ENCODE results near the gene SLC7A4.
"Not testable (repeated sequence)": the region's sequence is repeated elsewhere in the genome, so short reads cannot be mapped to it uniquely, and the experiment has no call there.

SLC7A4 gene

GRCh38 chr22:21073482-21073881, 41.1 kb upstream of the SLC7A4 start:
- H3K79me2 ChIP-seq: no peaks in the 10 kb centered on the region
- no peak overlapping the region for H3K4me3 ChIP-seq (ENCODE audit: low read depth, low read length)
- H3K9me3 ChIP-seq (ENCODE audit: control insufficient read depth, low read length): no peaks in the 10 kb centered on the region
- TF ChIP-seq CTCF (IDR thresholded peaks at IDR 0.05): no peak
- H3K27me3 ChIP-seq (ENCODE audit: control insufficient read depth, insufficient read depth, low read length): no peaks in the 10 kb centered on the region
- H3K27ac ChIP-seq: no peak overlapping the region
- H3K4me1 ChIP-seq: no peaks in the 10 kb centered on the region
- H3K36me3 ChIP-seq (ENCODE audit: control insufficient read depth, insufficient read depth, low read length): no peaks in the 10 kb centered on the region
- H3K4me2 ChIP-seq (ENCODE audit: low read length): no peak overlapping the region
- no peak overlapping the region for H3K9ac ChIP-seq
- H2AFZ ChIP-seq: no peak overlapping the region

GRCh38 chr22:21073023-21073422, 40.7 kb upstream of the SLC7A4 start:
- no peaks in the 10 kb centered on the region for H3K9me3 ChIP-seq (ENCODE audit: control insufficient read depth, low read length)
- no peaks in the 10 kb centered on the region for H3K36me3 ChIP-seq (ENCODE audit: control insufficient read depth, insufficient read depth, low read length)
- no peak overlapping the region for H2AFZ ChIP-seq
- no peaks in the 10 kb centered on the region for H3K4me1 ChIP-seq
- no peaks in the 10 kb centered on the region for H3K27me3 ChIP-seq (ENCODE audit: control insufficient read depth, insufficient read depth, low read length)
- no peak overlapping the region for H3K4me3 ChIP-seq (ENCODE audit: low read depth, low read length)
- no peak overlapping the region for H3K27ac ChIP-seq
- no peak overlapping the region for H3K9ac ChIP-seq
- no peak overlapping the region for H3K4me2 ChIP-seq (ENCODE audit: low read length)
- no peak for TF ChIP-seq CTCF (IDR thresholded peaks at IDR 0.05)
- H3K79me2 ChIP-seq: no peaks in the 10 kb centered on the region

- H3K4me1 ChIP-seq; H3K9me3 ChIP-seq (ENCODE audit: control insufficient read depth, low read length); H3K9ac ChIP-seq; H3K27me3 ChIP-seq (ENCODE audit: control insufficient read depth, insufficient read depth, low read length); H3K4me2 ChIP-seq (ENCODE audit: low read length); H3K4me3 ChIP-seq (ENCODE audit: low read depth, low read length); H3K36me3 ChIP-seq (ENCODE audit: control insufficient read depth, insufficient read depth, low read length); H2AFZ ChIP-seq; H3K27ac ChIP-seq; H3K79me2 ChIP-seq: not testable (repeated sequence)
Observed at GRCh38 chr22:21071796-21072195, 39.4 kb upstream of the SLC7A4 start.

- no peak overlapping the region for H3K4me2 ChIP-seq (ENCODE audit: low read length)
- no peak overlapping the region for H2AFZ ChIP-seq
- no peak overlapping the region for H3K4me3 ChIP-seq (ENCODE audit: low read depth, low read length)
- no peaks in the 10 kb centered on the region for H3K79me2 ChIP-seq
- TF ChIP-seq CTCF (IDR thresholded peaks at IDR 0.05): no peak
- no peaks in the 10 kb centered on the region for H3K9me3 ChIP-seq (ENCODE audit: control insufficient read depth, low read length)
- no peaks in the 10 kb centered on the region for H3K36me3 ChIP-seq (ENCODE audit: control insufficient read depth, insufficient read depth, low read length)
- H3K27ac ChIP-seq: no peak overlapping the region
- H3K4me1 ChIP-seq: no peaks in the 10 kb centered on the region
- H3K27me3 ChIP-seq (ENCODE audit: control insufficient read depth, insufficient read depth, low read length): no peaks in the 10 kb centered on the region
- H3K9ac ChIP-seq: no peak overlapping the region
Observed at GRCh38 chr22:21070690-21071615, 38.6 kb upstream of the SLC7A4 start.

- H3K27me3 ChIP-seq (ENCODE audit: control insufficient read depth, insufficient read depth, low read length): no peaks in the 10 kb centered on the region
- no peak overlapping the region for H3K27ac ChIP-seq
- H2AFZ ChIP-seq: no peak overlapping the region
- no peak for TF ChIP-seq CTCF (IDR thresholded peaks at IDR 0.05)
- H3K9ac ChIP-seq: no peak overlapping the region
- no peaks in the 10 kb centered on the region for H3K9me3 ChIP-seq (ENCODE audit: control insufficient read depth, low read length)
- no peak overlapping the region for H3K4me3 ChIP-seq (ENCODE audit: low read depth, low read length)
- no peaks in the 10 kb centered on the region for H3K4me1 ChIP-seq
- H3K36me3 ChIP-seq (ENCODE audit: control insufficient read depth, insufficient read depth, low read length): no peaks in the 10 kb centered on the region
- no peaks in the 10 kb centered on the region for H3K79me2 ChIP-seq
- H3K4me2 ChIP-seq (ENCODE audit: low read length): no peak overlapping the region
Observed at GRCh38 chr22:21069375-21069774, 37.0 kb upstream of the SLC7A4 start.

Measured in parathyroid adenoma (tissue), 2 donors.